ENCODE measurements around the gene PCDHGA11. TPM values are rescaled to one million over a fixed set of nuclear protein-coding genes. Genes with fewer than 3 reads are reported as not detected.
A peak's percentile ranks its signal among the peaks of the same experiment; 100 is the strongest.
"Not testable (repeated sequence)": the region's sequence is repeated elsewhere in the genome, so short reads cannot be mapped to it uniquely, and the experiment has no call there.

Gene PCDHGA11
- total and polyA plus RNA-seq, 8 donors = 2.5 to 4.1 (median 3.4) TPM

DNA sequence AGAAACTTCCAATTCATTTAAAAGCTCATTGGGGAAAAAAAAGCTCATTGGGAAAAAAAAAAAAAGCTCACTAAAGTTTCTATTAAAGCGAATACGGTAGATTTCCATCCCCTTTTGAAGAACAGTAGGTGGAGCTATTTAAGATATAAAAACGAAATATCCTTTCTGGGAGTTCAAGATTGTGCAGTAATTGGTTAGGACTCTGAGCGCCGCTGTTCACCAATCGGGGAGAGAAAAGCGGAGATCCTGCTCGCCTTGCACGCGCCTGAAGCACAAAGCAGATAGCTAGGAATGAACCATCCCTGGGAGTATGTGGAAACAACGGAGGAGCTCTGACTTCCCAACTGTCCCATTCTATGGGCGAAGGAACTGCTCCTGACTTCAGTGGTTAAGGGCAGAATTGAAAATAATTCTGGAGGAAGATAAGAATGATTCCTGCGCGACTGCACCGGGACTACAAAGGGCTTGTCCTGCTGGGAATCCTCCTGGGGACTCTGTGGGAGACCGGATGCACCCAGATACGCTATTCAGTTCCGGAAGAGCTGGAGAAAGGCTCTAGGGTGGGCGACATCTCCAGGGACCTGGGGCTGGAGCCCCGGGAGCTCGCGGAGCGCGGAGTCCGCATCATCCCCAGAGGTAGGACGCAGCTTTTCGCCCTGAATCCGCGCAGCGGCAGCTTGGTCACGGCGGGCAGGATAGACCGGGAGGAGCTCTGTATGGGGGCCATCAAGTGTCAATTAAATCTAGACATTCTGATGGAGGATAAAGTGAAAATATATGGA is 9.7 kb downstream of the PCDHGA11 start, which contains the start of gene PCDHGA12:
TSS of gene PCDHGA12 (plus strand) at position 176 of the 782 bp plus-strand sequence. CDS start at position 429, 253 bp downstream.
- TF ChIP-seq, protein P1, sequence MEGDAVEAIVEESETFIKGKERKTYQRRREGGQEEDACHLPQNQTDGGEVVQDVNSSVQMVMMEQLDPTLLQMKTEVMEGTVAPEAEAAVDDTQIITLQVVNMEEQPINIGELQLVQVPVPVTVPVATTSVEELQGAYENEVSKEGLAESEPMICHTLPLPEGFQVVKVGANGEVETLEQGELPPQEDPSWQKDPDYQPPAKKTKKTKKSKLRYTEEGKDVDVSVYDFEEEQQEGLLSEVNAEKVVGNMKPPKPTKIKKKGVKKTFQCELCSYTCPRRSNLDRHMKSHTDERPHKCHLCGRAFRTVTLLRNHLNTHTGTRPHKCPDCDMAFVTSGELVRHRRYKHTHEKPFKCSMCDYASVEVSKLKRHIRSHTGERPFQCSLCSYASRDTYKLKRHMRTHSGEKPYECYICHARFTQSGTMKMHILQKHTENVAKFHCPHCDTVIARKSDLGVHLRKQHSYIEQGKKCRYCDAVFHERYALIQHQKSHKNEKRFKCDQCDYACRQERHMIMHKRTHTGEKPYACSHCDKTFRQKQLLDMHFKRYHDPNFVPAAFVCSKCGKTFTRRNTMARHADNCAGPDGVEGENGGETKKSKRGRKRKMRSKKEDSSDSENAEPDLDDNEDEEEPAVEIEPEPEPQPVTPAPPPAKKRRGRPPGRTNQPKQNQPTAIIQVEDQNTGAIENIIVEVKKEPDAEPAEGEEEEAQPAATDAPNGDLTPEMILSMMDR (IDR thresholded peaks at IDR 0.05) = peak in 1 of 2 donors; percentile 21
- ATAC-seq (peak; percentile 75), DNase-seq (peak in 1 of 4 donors; percentile 25)
- Histone ChIP-seq H3K27ac (no peak within 1 kb of the TSS), H3K4me3 (peak within 1 kb of the TSS in 1 of 2 donors; percentile 14), H3K4me1 (peaks cover 0 to 4% of the 10 kb centered on the region in 2 donors), H3K36me3 (no peaks in the 10 kb centered on the region), H3K27me3 (peaks cover 31 to 86% of the 10 kb centered on the region in 2 donors), H3K9me3 (peaks cover 0 to 89% of the 10 kb centered on the region in 2 donors)
- intact Hi-C loops (cut with DNase I) = loop anchor here in 1 of 2 donors (5.0 kb wide), 1 partner anchor 38 kb away; the partner anchor contains the start of gene PCDHGA8

DNA sequence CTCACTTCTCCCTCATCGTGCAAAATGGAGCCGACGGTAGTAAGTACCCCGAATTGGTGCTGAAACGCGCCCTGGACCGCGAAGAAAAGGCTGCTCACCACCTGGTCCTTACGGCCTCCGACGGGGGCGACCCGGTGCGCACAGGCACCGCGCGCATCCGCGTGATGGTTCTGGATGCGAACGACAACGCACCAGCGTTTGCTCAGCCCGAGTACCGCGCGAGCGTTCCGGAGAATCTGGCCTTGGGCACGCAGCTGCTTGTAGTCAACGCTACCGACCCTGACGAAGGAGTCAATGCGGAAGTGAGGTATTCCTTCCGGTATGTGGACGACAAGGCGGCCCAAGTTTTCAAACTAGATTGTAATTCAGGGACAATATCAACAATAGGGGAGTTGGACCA is 10.4 kb downstream of the PCDHGA11 start:
- Histone ChIP-seq H3K36me3 (no peaks in the 10 kb centered on the region), H3K27ac (no peak overlapping the region), H3K9me3 (peaks cover 0 to 88% of the 10 kb centered on the region in 2 donors), H3K27me3 (peaks cover 26 to 78% of the 10 kb centered on the region in 2 donors), H3K4me3 (peak overlapping the region in 1 of 2 donors; percentile 14), H3K4me1 (peaks cover 0 to 4% of the 10 kb centered on the region in 2 donors)
- ATAC-seq (no peak), DNase-seq (no peak)
- TF ChIP-seq, protein P1 (IDR thresholded peaks at IDR 0.05) = no peak
- intact Hi-C loops (cut with DNase I) = loop anchor here in 1 of 2 donors (5.0 kb wide), 1 partner anchor 39 kb away; the partner anchor contains the start of gene PCDHGA8

DNA sequence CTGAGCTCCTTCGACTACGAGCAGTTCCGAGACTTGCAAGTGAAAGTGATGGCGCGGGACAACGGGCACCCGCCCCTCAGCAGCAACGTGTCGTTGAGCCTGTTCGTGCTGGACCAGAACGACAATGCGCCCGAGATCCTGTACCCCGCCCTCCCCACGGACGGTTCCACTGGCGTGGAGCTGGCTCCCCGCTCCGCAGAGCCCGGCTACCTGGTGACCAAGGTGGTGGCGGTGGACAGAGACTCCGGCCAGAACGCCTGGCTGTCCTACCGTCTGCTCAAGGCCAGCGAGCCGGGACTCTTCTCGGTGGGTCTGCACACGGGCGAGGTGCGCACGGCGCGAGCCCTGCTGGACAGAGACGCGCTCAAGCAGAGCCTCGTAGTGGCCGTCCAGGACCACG is 11.5 kb downstream of the PCDHGA11 start:
- not testable (repeated sequence) for H3K27ac ChIP-seq, H3K4me3 ChIP-seq, ATAC-seq, H3K36me3 ChIP-seq, H3K4me1 ChIP-seq, DNase-seq
- intact Hi-C loops (cut with DNase I) = loop anchor here in 1 of 2 donors (5.0 kb wide), 1 partner anchor 40 kb away; the partner anchor contains the start of gene PCDHGA8
- Histone ChIP-seq H3K9me3 (peaks cover 0 to 84% of the 10 kb centered on the region in 2 donors), H3K27me3 (peaks cover 21 to 68% of the 10 kb centered on the region in 2 donors)

DNA sequence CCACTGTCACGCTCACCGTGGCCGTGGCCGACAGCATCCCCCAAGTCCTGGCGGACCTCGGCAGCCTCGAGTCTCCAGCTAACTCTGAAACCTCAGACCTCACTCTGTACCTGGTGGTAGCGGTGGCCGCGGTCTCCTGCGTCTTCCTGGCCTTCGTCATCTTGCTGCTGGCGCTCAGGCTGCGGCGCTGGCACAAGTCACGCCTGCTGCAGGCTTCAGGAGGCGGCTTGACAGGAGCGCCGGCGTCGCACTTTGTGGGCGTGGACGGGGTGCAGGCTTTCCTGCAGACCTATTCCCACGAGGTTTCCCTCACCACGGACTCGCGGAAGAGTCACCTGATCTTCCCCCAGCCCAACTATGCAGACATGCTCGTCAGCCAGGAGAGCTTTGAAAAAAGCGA is 11.9 kb downstream of the PCDHGA11 start:
- peaks cover 19 to 64% of the 10 kb centered on the region in 2 donors for H3K27me3 ChIP-seq
- not testable (repeated sequence) for H3K4me1 ChIP-seq, H3K4me3 ChIP-seq, DNase-seq, ATAC-seq, H3K27ac ChIP-seq, H3K36me3 ChIP-seq
- peaks cover 0 to 83% of the 10 kb centered on the region in 2 donors for H3K9me3 ChIP-seq
- intact Hi-C loops (cut with DNase I) = loop anchor here in 1 of 2 donors (5.0 kb wide), 1 partner anchor 40 kb away; the partner anchor contains the start of gene PCDHGA8

DNA sequence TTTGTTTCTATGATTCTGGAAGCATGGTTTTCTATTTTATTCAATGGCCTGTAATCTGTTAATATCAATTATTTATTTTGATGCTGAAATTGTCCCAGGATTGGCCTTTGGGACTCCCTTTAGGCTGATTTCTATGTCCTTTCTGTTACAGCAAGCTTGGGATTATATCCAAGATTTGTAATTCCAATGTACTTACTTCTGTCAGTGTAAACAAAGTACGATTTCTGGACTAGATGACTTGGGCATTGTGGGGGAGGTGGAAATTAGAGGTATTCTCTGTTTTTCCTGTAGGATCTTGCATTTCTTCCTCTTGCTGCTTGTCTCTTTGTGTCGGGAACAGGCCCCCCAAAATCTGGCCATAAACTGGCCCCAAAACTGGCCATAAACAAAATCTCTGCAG is 13.2 kb downstream of the PCDHGA11 start:
- TF ChIP-seq, protein P1 (IDR thresholded peaks at IDR 0.05) = no peak
- no peak overlapping the region for H3K27ac ChIP-seq
- H3K4me3 ChIP-seq = no peak overlapping the region
- intact Hi-C loops (cut with DNase I) = loop anchor here in 1 of 2 donors (5.0 kb wide), 1 partner anchor 42 kb away; the partner anchor contains the start of gene PCDHGA8
- peaks cover 0 to 77% of the 10 kb centered on the region in 2 donors for H3K9me3 ChIP-seq
- no peaks in the 10 kb centered on the region for H3K36me3 ChIP-seq
- H3K27me3 ChIP-seq = peaks cover 19 to 51% of the 10 kb centered on the region in 2 donors
- peaks cover 0 to 4% of the 10 kb centered on the region in 2 donors for H3K4me1 ChIP-seq
- ATAC-seq = no peak
- DNase-seq = no peak

DNA sequence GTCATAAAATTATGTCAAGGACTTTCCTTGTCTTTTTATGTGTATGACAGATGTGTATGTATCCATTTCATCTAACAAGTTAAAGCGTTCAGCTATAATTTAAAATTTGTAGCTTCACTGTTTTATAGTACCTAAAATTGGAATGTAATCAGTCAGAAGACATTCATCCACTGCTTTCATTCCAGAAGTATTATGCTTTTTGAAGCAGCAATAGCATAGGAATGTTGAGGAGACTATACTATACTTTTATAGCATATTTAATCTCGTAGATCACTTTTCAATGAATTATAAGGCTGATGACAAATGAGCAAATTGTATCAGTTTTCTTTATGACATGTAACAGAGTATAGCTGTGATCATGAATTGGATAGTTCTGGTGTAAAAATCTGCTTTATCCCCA is 16.4 kb downstream of the PCDHGA11 start:
- Histone ChIP-seq H3K27me3 (peaks cover 6 to 19% of the 10 kb centered on the region in 2 donors), H3K9me3 (peaks cover 5 to 82% of the 10 kb centered on the region in 2 donors), H3K4me1 (no peaks in the 10 kb centered on the region), H3K36me3 (no peaks in the 10 kb centered on the region), H3K27ac (no peak overlapping the region), H3K4me3 (no peak overlapping the region)
- DNase-seq (no peak), ATAC-seq (no peak)
- TF ChIP-seq, protein P1 (IDR thresholded peaks at IDR 0.05) = no peak
- intact Hi-C loops (cut with DNase I) = no loop called here
